Endothelial cell of hepatic sinusoid (primary cell): ENCODE measurements around the gene DLGAP3.

Experiments used
- in situ Hi-C: cut with HindIII; loops from 2 replicates; pipeline ENCODE4 v1.10.0; 2017; ENCODE audit warnings: low sequenced_read_pairs

The DLGAP3 gene

DNA sequence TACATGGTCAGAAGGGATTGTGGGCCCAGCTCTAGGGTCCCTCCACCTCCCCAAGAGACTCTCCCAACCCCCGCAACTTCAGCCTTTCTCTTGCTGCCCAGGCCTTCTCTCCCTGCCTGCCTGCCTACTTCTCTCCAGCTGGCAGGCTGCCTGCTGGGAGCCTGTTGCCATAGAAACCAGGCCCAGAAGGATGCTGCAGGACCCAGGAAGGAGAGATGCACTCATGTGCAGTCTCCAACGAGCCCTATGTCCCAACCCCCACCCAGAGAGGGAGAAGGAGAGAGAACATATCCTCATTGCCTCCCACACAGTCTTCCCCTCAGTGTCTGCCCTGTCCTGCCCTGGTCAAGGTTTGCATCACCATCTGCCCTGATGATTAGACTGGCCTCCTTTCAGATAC, 59.1 kb downstream of the DLGAP3 start:
- in situ Hi-C loops = no loop called here

DNA sequence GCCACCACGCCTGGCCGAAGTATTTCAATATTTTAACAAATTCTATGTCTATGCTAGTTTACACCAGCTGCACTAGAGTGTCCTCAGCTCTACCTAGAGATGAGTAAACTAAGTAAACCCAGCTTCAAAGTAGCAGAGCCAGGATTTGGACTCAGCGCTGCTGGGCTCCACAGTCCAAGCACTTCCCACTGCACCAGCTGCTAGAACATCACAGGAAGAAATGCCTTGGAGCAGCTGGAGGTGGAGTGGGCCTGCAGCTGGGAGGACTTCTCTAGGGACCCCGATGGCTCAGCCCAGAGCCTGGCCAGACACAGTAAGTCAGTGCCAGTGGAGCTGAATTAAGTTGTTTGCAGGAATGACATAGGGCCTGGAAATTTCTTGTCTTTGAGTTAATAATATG, 59.7 kb downstream of the DLGAP3 start:
- in situ Hi-C loops = loop anchor here (5.0 kb wide), 2 partner anchors 58 to 92 kb away; partner anchors contain the start of gene DLGAP3

DNA sequence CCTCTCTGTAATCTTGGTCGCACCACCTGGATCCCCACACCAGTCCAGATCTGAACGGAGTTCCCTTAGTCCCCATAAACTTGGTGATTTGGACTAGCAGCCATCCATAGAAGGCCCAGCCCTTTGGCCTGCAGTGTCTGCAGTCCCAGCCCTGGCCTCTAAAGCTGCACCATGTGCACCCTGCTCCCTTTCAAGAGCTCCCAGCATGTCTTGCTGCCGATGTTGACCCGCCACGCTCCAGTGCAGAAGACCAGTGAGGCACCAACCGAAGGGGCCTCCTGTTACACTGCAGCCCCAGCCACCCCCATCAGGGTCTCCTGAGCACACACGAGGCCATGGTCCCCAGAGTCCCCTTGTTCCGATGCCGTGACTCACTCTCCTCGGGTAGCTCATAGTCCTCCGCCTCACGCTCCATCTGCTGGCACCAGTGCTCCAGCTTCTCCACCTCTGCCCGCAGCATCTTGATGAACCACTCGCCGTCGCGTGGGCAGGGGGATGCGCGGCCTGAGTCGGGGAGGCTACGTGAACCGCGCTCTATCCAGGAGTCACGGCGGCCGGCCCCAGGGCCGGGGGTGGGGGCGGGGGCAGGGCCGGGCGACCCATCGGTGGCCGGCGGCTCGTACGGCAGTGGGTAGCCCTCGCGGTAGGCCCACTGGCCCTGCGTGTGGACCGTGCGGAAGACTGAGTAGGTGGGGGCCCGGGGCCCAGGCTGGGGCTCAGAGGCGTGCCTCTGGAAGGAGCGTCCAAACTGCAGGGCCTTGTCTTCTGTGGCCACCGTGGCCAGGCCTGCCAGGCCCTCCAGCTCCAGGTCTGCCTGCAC, 61.0 kb downstream of the DLGAP3 start:
- in situ Hi-C loops = loop anchor here (5.0 kb wide), 2 partner anchors 59 to 91 kb away; partner anchors contain the start of gene DLGAP3

DNA sequence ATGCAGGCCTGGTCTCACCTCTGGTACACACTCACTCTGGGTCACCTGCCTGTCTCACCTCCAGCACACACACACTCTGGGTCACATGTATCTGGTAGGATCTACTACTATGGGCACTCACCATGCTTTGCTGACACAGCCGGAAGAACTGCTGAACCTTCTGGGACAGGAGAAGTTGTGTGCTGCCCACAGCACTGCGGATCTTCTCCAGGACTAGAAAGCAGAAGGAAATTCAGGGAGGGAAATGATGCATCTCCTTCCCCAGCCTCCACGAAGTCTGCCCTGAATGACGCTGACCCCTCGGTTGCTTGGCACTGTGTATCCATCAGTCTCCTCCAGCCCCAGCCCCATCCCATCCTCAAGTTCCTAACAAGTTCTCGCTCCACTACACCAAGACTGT, 62.0 kb downstream of the DLGAP3 start:
- in situ Hi-C loops = loop anchor here (5.0 kb wide), 2 partner anchors 60 to 90 kb away; partner anchors contain the start of gene DLGAP3

DNA sequence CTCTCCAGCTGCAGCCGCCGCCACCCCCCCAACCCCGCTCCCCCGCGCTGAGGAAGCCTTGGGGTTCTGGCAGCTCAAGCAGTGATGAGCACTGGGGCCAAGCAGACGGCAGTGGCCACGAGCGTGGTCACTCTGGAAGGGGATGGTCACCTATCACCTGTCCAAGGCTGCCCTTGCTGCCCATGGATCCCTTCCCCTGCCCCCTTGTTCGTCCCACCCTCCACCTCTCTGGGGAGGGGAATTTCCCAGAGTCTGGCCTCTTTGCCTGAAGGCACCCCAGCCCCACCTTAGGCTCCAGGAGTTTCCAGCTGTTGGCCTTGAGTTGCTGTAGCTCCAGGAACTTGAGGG, 62.7 kb downstream of the DLGAP3 start:
- in situ Hi-C loops = loop anchor here (5.0 kb wide), 2 partner anchors 61 to 89 kb away; partner anchors contain the start of gene DLGAP3

DNA sequence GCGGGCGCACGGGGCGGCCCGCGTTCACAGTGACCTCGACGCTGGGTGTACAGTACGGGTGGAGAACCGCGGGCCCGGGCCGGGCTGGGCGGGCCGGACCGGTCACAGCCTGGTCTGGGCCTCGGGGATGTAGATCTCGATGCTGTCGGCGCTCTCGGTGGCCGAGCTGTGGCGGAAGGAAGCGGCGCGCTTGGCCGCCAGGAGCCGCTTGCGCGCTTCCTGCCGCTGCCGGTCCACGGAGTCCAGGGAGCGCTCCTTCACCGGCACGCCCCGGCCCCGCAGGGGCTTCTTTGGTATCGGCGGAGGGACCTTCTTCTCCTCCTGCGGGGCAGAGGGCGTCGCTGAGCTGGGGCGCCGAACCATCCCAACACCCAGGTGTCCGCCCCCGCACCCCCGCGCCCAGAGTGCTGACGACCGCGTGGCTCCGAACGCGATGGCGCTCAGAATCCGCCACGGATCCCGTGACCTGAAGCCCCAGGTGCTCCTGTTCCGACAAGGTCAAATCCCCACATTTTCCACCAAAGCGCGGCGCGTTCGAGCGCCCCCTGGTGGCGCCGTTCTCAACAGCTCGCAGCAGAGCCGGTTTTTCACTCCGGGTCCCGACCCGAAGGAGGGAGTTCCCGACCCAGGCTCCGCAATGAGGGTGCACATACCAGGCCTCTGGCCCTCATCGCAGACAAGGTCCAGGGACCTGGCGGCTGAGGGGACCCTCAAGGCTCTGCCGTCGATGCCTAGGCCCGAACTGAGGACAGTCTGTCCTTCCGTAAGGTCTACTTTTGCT, 63.3 kb downstream of the DLGAP3 start:
- in situ Hi-C loops = loop anchor here (5.0 kb wide), 2 partner anchors 61 to 89 kb away; partner anchors contain the start of gene DLGAP3

DNA sequence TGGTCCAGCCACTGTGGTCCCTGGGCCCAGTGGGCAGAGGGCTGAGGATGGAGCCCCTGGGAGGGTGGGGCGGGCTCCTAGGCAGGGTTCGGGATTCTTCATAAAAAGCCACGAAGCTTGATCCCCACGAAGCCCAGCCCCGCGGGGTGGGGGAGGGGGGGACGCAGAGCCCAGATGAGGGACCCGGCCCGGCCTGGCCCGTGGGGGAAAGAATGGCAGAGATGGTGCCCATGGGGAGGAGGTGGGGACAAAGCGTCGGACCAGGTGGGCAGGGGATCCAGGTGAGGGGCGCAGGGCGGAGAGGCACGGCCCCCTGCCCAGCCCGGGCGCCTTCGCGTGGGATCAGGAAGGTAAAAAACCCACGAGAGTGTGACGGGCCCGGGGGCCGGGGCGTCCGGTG, 63.9 kb downstream of the DLGAP3 start:
- in situ Hi-C loops = loop anchor here (5.0 kb wide), 2 partner anchors 62 to 88 kb away; partner anchors contain the start of gene DLGAP3

DNA sequence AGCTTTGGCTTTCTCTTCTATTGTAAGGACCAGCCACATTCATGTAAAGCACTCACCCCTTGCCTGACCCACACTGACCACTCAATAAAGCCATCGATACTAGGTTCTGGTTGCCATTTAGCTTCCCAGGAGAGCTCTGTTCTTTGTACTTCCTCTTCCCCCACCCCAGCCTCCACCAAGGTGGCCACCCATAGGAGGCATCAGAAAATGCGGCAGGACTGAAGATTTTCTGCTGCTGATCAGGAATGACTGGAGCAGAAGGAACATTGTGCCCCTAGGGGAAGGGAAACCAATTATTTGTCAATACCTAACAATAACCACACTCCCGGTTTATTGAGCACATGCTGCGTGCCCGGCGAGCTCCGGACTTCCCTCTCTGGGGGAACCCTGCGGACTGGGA, 64.7 kb downstream of the DLGAP3 start:
- in situ Hi-C loops = loop anchor here (5.0 kb wide), 3 partner anchors 63 to 318 kb away; partner anchors contain the start of gene DLGAP3

DNA sequence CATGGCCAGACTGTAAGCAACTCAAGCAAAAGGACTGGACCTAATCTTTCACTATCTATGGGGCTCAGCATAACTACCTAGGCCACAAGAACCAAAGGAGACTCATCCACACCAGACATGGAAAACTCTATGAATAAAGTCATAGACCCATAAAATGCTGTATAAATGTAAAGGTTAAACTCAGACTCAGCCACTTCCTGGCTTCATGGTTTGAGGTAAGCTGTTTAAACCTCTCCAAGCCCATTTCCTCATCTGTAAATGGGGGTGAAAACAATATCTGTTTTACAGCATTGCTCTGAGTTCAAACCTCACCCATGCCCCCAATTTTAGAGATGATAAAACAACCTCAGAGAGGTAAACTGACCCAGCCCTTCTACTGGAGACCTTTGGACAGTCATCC, 65.9 kb downstream of the DLGAP3 start:
- in situ Hi-C loops = loop anchor here (5.0 kb wide), 1 partner anchor 319 kb away; no protein-coding TSS in a partner anchor

DNA sequence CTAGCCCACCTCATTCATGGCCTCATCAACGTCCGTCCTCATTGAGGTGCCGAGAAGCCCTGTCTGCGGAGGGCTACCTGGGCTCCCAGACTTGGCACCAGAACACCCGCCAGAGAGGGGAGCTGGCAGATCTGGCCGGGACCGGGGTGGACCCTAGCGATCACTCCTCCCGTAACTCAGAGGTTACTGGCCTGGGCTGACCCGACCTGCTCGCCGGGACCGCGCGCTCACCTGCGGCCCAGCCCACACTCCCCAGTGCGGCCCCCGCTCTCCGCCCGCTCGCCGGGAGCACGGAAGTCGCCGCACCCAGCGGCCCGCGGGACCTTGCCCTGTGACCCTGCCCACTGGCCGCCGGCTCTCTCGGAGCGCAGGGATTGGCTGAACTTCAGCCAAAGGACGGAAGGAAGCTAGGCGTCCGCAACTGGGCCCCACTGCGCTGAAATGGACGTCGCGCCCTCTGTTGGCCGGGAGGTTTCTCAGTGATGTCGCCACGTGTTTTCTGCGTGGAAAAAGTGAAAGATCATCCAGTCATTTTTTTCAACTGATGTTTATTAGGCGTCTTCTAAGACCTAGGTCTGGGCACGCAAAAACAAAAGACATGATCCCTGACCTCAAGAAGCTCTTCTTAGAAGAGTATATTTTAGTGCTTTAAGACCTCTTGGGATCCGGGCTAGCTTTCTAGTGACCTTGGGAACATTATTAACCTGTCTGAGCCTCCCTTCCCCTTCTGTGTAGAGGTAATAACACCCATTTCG, 69.8 kb downstream of the DLGAP3 start, which contains the start of gene SMIM12:
Gene SMIM12, minus strand, starts transcription at position 304 of the 755 bp plus-strand sequence. CDS start 3,772 bp downstream, outside the sequence.
- in situ Hi-C loops = loop anchor here (5.0 kb wide), 1 partner anchor 323 kb away; no protein-coding TSS in a partner anchor

DNA sequence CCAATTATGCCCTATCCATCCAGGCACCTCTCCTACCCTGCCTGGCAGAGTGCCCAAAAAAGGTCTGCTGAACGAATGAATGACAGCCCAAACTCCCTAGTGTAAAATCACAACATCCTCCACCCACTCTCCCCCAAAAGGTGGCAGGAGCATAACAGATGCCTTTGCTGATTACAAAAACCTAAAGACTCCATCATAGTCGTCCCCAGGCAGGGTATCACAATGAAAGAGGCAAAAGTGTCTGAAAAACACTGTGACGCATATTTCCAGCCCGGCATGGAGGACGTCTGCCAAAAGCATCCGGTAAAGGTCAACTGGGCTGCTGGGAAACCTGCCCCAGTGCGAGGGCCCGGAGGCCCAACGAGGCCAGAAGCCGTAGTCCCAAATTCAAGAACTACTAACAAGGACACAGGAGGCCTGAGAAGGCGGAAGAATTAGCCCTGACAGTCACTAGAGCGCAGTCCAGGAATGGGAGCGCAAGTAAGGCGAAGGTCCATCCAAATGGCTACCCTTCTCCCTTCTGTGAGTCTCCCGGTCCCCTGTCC, 70.5 kb downstream of the DLGAP3 start:
- in situ Hi-C loops = no loop called here

DNA sequence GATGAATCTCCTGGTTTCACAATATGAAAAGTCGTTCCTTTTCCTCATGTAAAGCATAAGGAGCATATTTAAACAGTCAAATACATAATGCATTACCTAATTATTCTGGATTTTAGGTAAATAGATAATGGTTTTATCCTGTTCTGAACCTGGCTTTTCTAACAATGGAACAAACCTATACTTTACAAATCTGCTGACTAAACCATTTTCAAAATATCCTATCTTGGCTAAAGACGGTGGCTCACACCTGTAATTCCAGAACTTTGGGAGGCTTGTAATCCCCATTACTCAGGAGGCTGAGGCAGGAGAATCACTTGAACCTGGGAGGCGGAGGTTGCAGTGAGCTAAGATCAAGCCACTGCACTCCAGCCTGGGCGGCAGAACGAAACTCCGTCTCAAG, 72.8 kb downstream of the DLGAP3 start:
- in situ Hi-C loops = no loop called here

DNA sequence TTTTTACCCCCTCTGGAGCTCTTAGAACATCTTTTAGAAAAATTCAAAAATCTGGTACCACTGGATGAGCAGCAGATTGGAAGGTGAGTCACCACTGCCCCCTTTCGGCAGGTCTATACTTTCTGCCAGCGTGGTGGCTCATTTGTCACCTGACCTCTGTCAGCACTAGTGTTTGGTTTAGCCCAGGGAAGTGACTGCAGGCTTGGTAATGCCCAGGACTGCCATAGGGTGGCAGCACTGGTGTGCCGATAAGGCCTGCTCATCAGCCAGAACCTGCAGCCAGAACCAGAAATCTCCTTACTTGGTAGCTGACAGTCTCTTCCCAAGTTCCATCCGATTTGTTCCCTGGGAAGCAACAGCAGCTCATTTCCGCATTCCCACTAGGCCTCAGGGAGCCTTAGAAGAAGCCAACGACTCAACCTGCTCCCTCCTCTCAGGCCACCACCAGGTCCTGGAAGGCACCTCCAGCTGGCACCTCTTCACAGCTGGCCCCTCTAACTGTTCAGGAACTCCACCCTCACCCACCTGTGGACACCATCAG, 76.7 kb downstream of the DLGAP3 start:
- in situ Hi-C loops = no loop called here

DNA sequence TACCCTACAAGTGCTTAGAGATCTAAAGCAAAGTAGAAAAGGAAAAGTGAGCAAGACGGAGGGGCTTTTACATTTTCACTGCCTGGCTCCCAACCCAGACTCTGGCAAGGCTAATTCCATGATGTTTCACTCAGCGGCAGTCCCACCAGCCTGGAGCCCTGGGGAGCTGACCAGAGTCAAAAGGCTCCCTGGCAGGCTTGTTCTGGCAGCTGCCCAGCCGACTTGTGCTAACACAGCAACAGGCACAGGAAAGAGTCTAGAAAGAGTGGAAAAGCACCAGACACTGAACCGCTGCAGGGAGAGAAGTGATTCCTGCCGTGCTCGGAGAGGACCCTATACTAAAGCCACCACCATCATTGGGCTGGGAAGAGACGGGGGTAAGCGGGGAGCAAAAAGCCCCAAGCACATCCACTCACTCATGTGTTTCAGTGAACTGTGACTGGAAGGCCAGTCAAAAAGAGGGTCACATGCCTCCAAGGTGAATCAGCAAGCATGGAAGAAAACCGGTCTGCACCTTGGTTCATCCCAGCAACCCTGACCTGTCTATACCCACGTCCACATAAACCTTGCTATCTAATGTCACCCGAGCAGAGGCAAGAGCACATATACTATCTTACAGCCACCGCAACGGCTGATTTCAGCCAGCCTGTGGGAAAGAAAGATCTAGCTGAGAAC, 77.9 kb downstream of the DLGAP3 start:
- in situ Hi-C loops = no loop called here

DNA sequence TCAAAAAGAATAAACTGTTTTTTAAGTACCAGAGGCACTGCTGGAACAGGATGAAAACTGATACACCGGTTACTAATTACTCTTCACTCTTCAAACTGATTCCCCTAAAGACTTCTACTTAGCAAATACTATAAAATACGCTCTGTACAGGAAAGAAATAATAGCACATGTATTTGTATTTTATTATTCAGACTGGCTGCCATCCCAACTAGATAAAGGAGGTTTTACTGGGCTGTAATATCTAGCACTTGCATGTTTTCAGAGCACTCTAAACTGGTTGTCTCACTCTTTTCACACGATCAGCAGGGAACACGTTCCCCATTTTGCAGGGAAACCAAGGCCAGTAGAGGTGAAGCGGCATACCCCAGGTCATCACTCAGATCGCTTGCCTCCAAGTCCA, 79.1 kb downstream of the DLGAP3 start:
- in situ Hi-C loops = no loop called here

DNA sequence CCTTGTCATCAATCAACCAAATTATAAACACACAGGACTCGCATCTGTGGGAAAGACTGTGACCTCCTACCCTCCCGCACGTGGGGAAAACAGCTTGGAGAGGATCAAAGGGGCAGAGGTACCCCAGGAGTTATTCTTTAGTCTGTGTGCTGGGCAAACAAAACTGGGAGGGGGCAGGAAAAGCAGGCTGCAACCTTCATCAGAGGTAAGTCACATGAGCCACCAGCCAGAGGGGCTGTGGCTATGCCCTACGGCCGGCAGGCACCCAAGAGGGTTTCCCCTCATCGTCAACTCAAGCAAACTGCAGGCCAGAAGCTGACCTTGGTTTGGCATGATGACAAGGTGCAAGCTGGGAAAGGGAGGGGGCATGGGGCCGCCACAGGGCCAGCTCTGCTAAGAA, 82.4 kb downstream of the DLGAP3 start:
- in situ Hi-C loops = no loop called here

DNA sequence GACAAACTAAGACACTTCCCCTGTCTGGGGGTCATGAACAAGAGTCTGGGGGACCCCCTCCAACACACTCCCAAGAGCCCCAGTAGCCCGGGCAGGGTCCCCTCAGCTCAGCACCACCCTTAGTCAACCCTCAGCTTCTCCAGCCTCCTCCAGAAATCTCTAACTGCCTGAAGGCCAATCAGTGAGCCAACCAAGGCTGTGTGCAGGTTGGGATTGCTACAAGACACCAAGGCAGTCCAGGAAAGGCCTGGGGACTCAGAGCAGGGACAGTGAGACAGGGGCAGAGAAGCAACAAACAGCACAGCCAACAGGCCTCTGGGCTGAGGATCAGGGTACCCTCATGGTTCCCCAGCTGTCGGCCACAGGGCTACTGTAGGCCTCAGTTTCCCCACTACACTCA, 83.2 kb downstream of the DLGAP3 start:
- in situ Hi-C loops = no loop called here

DNA sequence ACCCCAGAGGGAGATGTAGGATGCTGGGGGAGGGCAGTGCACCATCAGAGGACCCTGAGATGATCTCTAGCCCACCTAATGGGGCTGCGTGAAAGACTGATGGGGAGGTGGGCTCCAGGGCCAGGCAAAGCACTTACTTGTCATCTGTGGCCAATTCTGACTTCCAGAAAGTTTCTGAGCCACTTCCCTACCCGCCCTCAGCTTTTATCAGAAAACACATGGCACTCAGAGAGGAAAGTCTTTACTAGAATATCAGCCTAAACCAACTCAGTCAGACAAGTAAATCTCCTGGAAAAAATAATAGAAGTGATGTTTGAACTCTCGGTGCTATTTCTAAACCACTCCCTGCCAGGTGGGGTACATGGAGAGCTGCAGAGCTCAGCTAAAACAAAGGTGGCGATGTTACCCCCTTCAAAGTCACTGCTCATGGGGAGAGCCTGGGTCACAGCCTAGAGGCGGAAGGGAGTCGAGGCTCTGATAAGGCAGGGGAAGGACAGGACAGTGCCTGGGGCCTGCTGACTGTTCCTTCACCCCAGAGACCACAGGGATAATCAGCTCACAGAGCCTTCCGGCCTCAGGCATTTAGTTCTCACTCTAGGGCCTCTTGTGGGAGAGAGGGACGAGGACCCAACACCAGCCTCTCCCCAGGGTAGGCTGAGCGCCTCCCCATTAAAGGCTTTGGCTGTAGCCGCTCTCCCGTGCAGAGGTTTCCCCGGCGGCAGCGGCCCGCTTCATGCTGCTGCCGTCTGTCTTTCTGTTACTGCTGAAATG, 84.1 kb downstream of the DLGAP3 start:
- in situ Hi-C loops = no loop called here

DNA sequence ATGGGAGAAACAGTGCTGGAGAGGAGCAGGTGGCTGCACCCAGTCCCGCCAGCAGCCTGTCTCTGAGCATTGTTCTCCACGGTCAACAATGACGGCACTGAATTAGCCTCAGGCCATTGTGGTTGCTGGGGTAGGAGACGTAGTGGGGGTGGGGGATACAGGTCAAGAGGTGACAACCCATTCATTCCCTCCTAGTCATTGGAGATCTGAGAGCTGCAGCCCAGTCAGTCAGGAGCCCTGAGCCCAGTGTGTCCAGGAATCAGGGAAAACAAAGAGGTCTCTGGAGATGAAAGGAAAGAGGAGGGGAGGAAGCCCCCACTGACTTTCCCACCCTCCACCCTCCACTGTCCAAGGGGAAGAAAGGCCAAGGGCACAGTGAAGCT, 85.2 kb downstream of the DLGAP3 start:
- in situ Hi-C loops = no loop called here
